H7 (cell line): Measurements from ENCODE around the gene BUD13. TPM values are rescaled to one million over a fixed set of nuclear protein-coding genes. Genes with fewer than 3 reads are reported as not detected.

Source experiments
- DNase-seq: peaks from one replicate; pipeline ENCODE4 v3.0.0; 2012
- H3K27me3 ChIP-seq: 2 replicates; pipeline ENCODE4 v1.6.0; 2011; ENCODE audit warnings: mild to moderate bottlenecking, low read length; ENCODE audit not compliant: control insufficient read depth, insufficient read depth
- H3K36me3 ChIP-seq: replicated peaks from 2 replicates; pipeline ENCODE4 v1.5.1; 2011; ENCODE audit warnings: low read length; ENCODE audit not compliant: control insufficient read depth, insufficient read depth
- H3K4me3 ChIP-seq: 2 replicates; pipeline ENCODE4 v1.5.1; 2011; ENCODE audit warnings: low read depth, mild to moderate bottlenecking, control low read depth, low read length, moderate library complexity; ENCODE audit not compliant: insufficient read depth
- total RNA-seq: library from RNA; depleted of rRNA; stranded (reverse); fragments of >200 nt; shearing (Covaris generic); gene quantifications from 2 replicates; pipeline ENCODE4 v1.2.3, GENCODE V29; 2014; rRNA removed

The BUD13 gene
- total RNA-seq, 1 experiment from 2014 or later = 31.1 TPM

DNA sequence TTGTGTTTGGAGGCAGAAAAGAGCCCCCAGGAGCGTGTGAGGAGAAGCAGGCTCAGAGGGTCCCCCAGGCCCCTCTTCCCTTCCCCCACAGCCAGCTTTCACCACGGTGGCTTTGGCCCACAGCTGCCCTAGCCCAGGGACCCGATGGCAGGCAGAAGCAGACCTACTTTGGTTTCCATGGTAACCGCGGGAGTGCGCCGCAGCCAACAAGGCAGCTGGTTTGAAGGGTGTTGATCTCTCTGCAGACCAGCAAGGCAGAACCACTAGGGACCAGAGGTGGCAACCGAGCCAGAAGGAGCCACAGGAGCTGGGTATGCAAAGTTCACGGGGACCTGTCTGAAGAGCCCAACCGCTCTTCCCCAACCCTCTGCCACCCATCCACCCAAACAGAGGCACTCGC is 69.4 kb downstream of the BUD13 start:
- DNase-seq = peak; percentile 88
- no peak overlapping the region for H3K4me3 ChIP-seq
- peaks cover 5% of the 10 kb centered on the region; the same call in 1 of the 2 replicates for H3K27me3 ChIP-seq
- no peaks in the 10 kb centered on the region for H3K36me3 ChIP-seq

DNA sequence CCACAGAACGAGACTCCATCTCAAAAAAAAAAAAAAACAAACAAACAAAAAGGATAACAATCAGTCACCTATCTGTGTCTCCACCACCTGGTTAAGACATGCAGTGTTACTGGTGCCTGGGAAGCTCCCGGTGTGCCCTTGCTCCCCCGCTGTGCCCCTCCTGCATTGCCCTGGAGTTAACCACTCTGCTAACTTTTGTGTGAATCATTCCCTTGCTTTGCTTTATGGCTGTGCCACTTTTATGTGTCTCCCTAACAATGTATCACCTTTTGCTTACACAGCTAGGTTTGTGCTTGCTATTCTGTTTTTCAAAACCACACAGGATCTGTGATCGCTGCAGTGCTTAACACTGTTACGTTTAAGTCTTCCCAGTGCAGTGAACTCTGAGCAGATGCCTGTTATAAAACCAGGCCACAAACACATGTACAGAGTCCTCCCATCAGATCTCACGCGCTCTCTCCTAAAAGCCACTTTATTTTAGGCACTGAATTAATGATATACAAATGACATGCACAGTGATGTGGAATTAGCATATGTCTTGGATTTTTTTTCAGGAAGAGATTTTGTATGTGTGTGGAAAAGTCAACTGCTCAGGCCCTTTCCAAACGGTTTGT is 69.9 kb downstream of the BUD13 start:
- no peaks in the 10 kb centered on the region for H3K36me3 ChIP-seq
- H3K27me3 ChIP-seq = peaks cover 5% of the 10 kb centered on the region; the same call in 1 of the 2 replicates
- peak; percentile 41 for DNase-seq
- H3K4me3 ChIP-seq = no peak overlapping the region

DNA sequence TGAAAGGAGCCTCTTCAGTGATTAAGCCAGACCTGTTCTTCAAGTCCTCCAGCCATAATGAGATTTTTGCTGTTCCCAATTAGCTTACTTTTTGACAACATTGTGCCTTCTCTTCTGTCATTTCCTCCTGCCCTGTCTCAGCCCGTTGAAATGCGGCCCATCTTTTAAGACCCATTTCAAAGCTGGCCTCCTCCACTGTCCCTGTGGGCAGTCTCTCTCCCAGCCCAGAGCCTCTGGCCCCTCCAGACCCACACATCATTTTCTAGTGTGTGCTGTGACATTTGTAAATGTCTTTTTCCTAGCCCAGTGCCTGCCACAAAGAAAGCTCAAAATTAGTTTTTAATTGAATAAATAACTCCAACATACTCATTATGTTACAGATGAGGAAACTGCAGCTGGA is 70.9 kb downstream of the BUD13 start:
- no peak for DNase-seq
- Histone ChIP-seq H3K36me3 (no peaks in the 10 kb centered on the region), H3K4me3 (no peak overlapping the region), H3K27me3 (0 out of 2 replicates have a peak, but pooled peaks cover 3% of the 10 kb centered on the region)

DNA sequence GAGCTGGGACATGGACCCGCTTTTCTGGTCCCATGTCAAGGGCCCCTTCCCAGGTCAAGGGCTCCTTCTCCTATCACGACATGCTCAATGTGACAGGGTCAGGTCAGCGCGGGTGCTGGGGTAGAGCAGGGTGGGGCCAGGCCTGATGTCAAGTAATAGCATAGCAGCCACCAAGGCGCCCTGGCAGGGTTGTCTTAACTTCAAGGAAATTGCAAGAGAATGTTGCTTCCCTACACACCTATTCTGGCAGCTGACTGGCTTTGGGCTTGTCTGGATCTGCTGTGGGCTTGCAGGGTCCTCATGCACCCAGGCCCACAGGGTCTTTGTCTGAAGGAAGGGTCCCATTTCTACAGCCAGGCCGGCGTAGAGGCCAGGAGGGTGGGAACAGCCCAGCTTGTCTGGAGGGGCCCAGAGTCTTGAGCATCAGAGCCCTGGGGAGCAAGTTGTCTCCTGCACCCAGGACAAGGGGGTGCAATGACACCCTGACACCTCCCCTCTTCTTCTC is 71.4 kb downstream of the BUD13 start:
- 0 out of 2 replicates have a peak, but pooled peaks cover 2% of the 10 kb centered on the region for H3K27me3 ChIP-seq
- DNase-seq = peak; percentile 12
- H3K4me3 ChIP-seq = no peak overlapping the region
- H3K36me3 ChIP-seq = no peaks in the 10 kb centered on the region

DNA sequence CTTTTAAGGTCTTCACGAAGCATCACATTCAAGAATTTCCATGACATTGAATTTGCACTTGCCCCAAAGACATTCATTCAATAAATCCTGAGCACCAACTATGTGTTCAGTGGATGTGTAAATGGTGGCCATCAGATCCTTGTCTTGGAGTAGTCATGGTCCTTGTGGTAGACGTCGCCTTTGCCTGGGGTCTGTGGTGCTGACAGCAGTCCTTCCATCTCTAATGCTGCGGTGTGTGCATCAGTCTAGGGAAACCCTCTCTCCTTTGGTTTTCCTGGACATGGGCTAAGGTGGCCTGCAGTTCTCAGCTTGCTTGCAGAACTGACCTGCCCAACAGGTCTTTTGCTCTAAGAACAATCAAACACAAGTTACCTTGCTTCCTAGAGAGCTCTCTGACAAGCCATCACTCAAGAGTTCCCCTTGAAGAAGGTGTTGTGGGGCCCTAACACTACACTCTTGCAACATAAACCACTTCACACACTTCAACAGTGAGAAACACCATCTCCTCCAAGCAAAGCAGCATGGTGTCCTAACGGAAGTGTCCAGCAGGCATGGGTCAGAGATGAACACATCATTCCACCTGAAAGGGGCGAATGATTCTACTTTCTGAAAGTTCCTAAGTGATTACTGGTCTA is 72.1 kb downstream of the BUD13 start:
- DNase-seq = no peak
- no peaks in the 10 kb centered on the region for H3K36me3 ChIP-seq
- no peak overlapping the region for H3K4me3 ChIP-seq

More for the DNA sequence above, 72.1 kb downstream of the BUD13 start:
- no peaks in the 10 kb centered on the region for H3K27me3 ChIP-seq

Other genes starting within 250 kb of the BUD13 start
- gene ZPR1, start 15.0 kb upstream of the BUD13 start, total RNA-seq = 66.3 and 75.0 TPM in 2 replicates
- gene APOA5, start 18.9 kb upstream of the BUD13 start, total RNA-seq = 0.07 and 0.11 TPM in 2 replicates
- gene APOA4, start 50.3 kb upstream of the BUD13 start, total RNA-seq = not detected in 2 replicates
- not detected in 2 replicates for gene APOC3, start 56.9 kb upstream of the BUD13 start, total RNA-seq
- 2.4 and 12.8 TPM in 2 replicates for gene APOA1, start 64.6 kb upstream of the BUD13 start, total RNA-seq